ACC112 (cell line): ENCODE data around the gene KRTAP4-2.
"Not testable (repeated sequence)": the region's sequence is repeated elsewhere in the genome, so short reads cannot be mapped to it uniquely, and the experiment has no call there.

ENCODE experiments used
- H2AFZ ChIP-seq: fragments of 200-600 bp; sonication (generic); one replicate; pipeline ENCODE4 v1.6.0; 2017; ENCODE audit warnings: antibody characterized with exemption, low read length; ENCODE audit not compliant: unreplicated experiment
- H3K27ac ChIP-seq: fragments of 200-600 bp; sonication (generic); 2 replicates; pipeline ENCODE4 v1.5.1; 2014; ENCODE audit warnings: low read depth, mild to moderate bottlenecking, antibody characterized with exemption, low read length, moderate library complexity
- H3K27me3 ChIP-seq: fragments of 200-600 bp; sonication (generic); 2 replicates; pipeline ENCODE4 v1.6.1; 2014; ENCODE audit warnings: mild to moderate bottlenecking, antibody characterized with exemption, low read length, moderate library complexity, mixed read lengths; ENCODE audit not compliant: insufficient read depth
- H3K36me3 ChIP-seq: fragments of 200-600 bp; sonication (generic); 2 replicates; pipeline ENCODE4 v1.6.1; 2016; ENCODE audit warnings: mild to moderate bottlenecking, antibody characterized with exemption, low read length, moderate library complexity, mixed read lengths; ENCODE audit not compliant: insufficient read depth
- H3K4me1 ChIP-seq: fragments of 200-600 bp; sonication (generic); one replicate; pipeline ENCODE4 v1.6.1; 2016; ENCODE audit warnings: low read length, mixed read lengths; ENCODE audit not compliant: insufficient read depth, unreplicated experiment, control insufficient read depth
- H3K4me3 ChIP-seq: fragments of 200-600 bp; sonication (generic); 2 replicates; pipeline ENCODE4 v1.5.1; 2014; ENCODE audit warnings: mild to moderate bottlenecking, low read depth, low read length
- H3K79me2 ChIP-seq: fragments of 200-600 bp; sonication (generic); one replicate; pipeline ENCODE4 v1.6.0; 2016; ENCODE audit warnings: low read length; ENCODE audit not compliant: control insufficient read depth, unreplicated experiment, insufficient read depth

The KRTAP4-2 gene

GRCh38 chr17:41177727-41178271 lies at the start of gene KRTAP4-2:
TSS of gene KRTAP4-2 (minus strand) at chr17:41178221. CDS start at chr17:41178164, 57 bp downstream.
- H3K36me3 ChIP-seq: no peaks in the 10 kb centered on the region
- no peaks in the 10 kb centered on the region for H3K27me3 ChIP-seq
- H3K27ac ChIP-seq: peak within 1 kb of the TSS; percentile 61
- no peaks in the 10 kb centered on the region for H3K79me2 ChIP-seq
- peaks cover 8% of the 10 kb centered on the region for H3K4me1 ChIP-seq
- H3K4me3 ChIP-seq: no peak within 1 kb of the TSS
- H2AFZ ChIP-seq: peak within 1 kb of the TSS; percentile 27

DNA sequence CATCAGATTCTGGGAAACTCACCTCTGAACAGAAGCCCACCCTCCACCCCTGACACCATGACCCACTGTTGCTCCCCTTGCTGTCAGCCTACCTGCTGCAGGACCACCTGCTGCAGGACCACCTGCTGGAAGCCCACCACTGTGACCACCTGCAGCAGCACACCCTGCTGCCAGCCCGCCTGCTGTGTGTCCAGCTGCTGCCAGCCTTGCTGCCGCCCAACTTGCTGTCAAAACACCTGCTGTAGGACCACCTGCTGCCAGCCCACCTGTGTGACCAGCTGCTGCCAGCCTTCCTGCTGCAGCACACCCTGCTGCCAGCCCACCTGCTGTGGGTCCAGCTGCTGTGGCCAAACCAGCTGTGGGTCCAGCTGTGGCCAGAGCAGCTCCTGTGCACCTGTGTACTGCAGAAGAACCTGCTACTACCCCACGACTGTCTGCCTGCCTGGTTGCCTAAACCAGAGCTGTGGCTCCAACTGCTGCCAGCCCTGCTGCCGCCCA lies 48.6 kb upstream of the KRTAP4-2 start, which contains the start of gene KRTAP9-2:
TSS of gene KRTAP9-2 (plus strand) at position 51 of the 498 bp plus-strand sequence. CDS start at position 58, 7 bp downstream.
- H3K4me1 ChIP-seq, H3K4me3 ChIP-seq, H3K79me2 ChIP-seq, H3K36me3 ChIP-seq, H3K27me3 ChIP-seq, H2AFZ ChIP-seq, H3K27ac ChIP-seq: not testable (repeated sequence)

DNA sequence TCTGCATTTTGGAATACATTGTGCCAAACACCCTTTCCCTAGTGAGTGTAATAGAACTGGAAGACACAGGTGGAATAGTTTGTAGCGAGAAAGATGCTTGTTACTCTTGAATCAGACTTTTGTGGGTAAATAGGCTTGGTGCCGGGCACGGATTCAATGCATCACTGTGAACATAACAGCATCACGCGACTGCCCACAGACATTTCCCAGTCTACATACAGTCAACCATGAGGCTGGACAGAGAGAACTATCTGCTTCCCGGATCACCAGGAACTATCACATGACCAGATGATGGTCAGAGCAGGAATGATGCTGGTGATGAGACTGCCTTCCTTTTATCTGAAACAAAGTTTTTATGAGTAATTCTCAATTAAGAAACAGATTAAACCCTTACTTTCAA lies 48.0 kb upstream of the KRTAP4-2 start:
- Histone ChIP-seq H2AFZ (no peak overlapping the region), H3K79me2 (no peaks in the 10 kb centered on the region), H3K27ac (no peak overlapping the region), H3K36me3 (no peaks in the 10 kb centered on the region), H3K27me3 (0 out of 2 replicates have a peak, but pooled peaks cover 5% of the 10 kb centered on the region), H3K4me3 (no peak overlapping the region), H3K4me1 (no peaks in the 10 kb centered on the region)

DNA sequence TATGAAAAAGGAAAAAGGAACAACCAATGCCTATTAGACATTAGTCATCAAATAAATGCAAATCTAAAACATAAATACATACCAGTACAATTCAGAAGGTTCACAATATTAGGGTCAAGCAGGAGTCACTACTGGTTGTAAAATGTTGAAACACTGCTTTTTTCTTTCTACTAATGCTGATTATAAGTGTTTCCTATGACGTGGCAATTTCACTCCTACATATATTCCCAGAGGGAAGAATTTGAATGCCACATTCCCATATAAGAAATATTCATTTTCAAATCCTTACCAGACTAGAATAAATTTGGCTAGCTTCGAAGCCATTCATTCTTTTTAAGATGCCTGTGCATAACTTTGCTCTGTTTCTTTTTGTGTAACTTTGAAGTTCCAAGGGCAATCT lies 45.8 kb upstream of the KRTAP4-2 start:
- no peaks in the 10 kb centered on the region for H3K36me3 ChIP-seq
- no peaks in the 10 kb centered on the region for H3K27me3 ChIP-seq
- no peak overlapping the region for H2AFZ ChIP-seq
- no peaks in the 10 kb centered on the region for H3K79me2 ChIP-seq
- H3K27ac ChIP-seq: no peak overlapping the region
- no peak overlapping the region for H3K4me3 ChIP-seq
- H3K4me1 ChIP-seq: no peaks in the 10 kb centered on the region

- no peaks in the 10 kb centered on the region for H3K36me3 ChIP-seq
- no peak overlapping the region for H3K4me3 ChIP-seq
- H3K27ac ChIP-seq: no peak overlapping the region
- no peak overlapping the region for H2AFZ ChIP-seq
- peaks cover 5% of the 10 kb centered on the region for H3K4me1 ChIP-seq
- no peaks in the 10 kb centered on the region for H3K79me2 ChIP-seq
- H3K27me3 ChIP-seq: no peaks in the 10 kb centered on the region
These were observed 37.7 kb upstream of the KRTAP4-2 start for GRCh38 chr17:41215681-41216080.

DNA sequence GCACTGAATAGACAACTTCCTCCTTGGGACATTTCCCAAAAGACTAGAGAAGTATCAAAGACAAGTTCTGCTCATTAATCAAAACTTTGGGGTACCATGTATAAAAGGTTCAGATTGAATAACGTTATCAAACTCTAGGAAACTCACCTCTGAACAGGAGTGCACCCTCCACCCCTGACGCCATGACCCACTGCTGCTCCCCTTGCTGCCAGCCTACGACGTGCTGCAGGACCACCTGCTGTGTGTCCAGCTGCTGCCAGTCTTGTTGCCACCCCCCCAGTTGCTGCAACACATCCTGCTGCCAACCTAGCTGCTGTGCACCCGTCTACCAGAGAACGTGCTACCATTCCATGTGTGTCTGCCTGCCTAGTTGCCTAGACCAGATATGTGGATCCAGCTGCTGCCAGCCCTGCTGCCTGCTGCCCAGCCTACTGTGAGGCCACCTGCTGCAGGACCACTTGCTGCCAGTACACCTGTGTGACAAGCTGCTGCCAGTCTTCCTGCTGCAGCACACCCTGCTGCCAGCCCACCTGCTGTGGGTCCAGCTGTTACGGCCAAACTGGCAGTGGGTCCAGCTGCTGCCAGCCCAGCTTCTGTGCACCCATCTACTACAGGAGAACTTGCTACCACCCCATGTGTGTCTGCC lies 34.6 kb upstream of the KRTAP4-2 start:
- Histone ChIP-seq H3K79me2 (no peaks in the 10 kb centered on the region), H3K27me3 (peaks cover 11% of the 10 kb centered on the region; the same call in 1 of the 2 replicates), H3K4me3 (no peak overlapping the region), H3K36me3 (no peaks in the 10 kb centered on the region), H3K4me1 (peaks cover 5% of the 10 kb centered on the region), H2AFZ (no peak overlapping the region), H3K27ac (no peak overlapping the region)

DNA sequence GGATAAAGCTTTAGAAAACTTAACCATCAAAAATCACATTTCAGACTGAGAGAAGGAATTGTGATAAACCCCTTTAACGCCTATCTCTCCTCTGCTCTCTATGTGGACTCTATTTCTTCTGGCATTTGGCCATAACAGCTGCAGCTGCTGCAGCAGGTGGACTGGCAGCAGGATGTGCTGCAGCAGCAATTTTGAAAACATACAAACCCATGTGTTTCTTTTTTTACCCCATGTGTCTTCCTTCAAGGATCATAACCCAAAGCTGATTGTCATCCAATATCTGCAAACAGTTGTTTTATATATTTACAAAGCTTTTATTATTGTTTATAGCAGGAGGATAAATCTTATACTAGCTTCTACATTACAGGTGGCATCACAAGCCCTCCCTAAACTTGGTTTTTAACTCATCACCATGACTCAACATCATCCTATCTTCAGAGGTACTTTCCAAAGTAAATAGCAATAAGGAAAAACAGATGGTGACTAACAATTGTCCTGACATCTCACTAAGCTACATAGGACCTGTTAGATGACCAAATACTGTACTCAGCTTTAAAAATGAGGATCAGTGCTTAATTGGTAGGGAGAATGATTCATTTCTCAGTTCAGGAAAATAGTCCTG lies 33.9 kb upstream of the KRTAP4-2 start:
- Histone ChIP-seq H3K36me3 (no peaks in the 10 kb centered on the region), H3K4me1 (peaks cover 5% of the 10 kb centered on the region), H3K4me3 (no peak overlapping the region), H3K79me2 (no peaks in the 10 kb centered on the region), H2AFZ (no peak overlapping the region), H3K27me3 (peaks cover 12% of the 10 kb centered on the region; the same call in 1 of the 2 replicates), H3K27ac (no peak overlapping the region)

GRCh38 chr17:41199421-41200078 lies 21.5 kb upstream of the KRTAP4-2 start:
- no peak overlapping the region for H2AFZ ChIP-seq
- no peaks in the 10 kb centered on the region for H3K27me3 ChIP-seq
- no peaks in the 10 kb centered on the region for H3K79me2 ChIP-seq
- no peaks in the 10 kb centered on the region for H3K4me1 ChIP-seq
- H3K36me3 ChIP-seq: no peaks in the 10 kb centered on the region
- no peak overlapping the region for H3K4me3 ChIP-seq
- no peak overlapping the region for H3K27ac ChIP-seq

DNA sequence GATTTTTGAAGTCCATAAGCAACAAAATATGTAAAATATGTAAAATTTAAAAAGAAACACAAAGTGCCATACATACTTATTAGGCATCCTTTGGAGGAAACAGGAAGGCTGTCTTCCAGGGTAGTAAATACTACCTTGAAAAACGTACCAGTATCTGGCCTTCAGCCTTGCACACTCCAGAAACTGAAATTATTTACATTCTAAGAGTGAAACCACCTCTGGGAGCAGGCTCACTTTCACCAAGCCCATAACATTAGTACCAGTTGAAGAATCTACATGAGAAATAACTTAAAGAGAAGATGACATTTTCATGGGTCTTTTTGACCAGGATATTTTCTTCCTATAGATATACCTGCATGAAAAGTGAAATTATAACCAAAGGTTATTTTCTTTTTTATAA lies 18.0 kb upstream of the KRTAP4-2 start:
- H3K27ac ChIP-seq: no peak overlapping the region
- H3K27me3 ChIP-seq: no peaks in the 10 kb centered on the region
- H3K4me1 ChIP-seq: no peaks in the 10 kb centered on the region
- peak overlapping the region; percentile 73 for H2AFZ ChIP-seq
- no peaks in the 10 kb centered on the region for H3K79me2 ChIP-seq
- no peaks in the 10 kb centered on the region for H3K36me3 ChIP-seq
- H3K4me3 ChIP-seq: peak overlapping the region; percentile 16; the same call in 1 of the 2 replicates

DNA sequence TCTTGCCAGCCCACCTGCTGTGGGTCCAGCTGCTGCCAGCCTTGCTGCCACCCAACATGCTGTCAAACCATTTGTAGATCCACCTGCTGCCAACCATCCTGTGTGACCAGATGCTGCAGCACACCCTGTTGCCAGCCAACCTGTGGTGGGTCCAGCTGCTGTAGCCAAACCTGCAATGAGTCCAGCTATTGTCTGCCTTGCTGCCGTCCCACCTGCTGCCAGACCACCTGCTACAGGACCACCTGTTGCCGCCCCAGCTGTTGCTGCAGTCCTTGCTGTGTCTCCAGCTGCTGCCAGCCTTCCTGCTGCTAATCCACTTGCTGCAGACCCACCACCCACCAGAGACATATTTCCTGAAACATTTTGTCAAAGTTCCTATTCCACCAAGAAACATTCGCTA lies 12.3 kb upstream of the KRTAP4-2 start:
- H3K79me2 ChIP-seq: no peaks in the 10 kb centered on the region
- H3K27ac ChIP-seq: no peak overlapping the region
- H2AFZ ChIP-seq: no peak overlapping the region
- no peak overlapping the region for H3K4me3 ChIP-seq
- H3K36me3 ChIP-seq: no peaks in the 10 kb centered on the region
- no peaks in the 10 kb centered on the region for H3K4me1 ChIP-seq
- H3K27me3 ChIP-seq: no peaks in the 10 kb centered on the region
